Peyer's patch (tissue), 4 donors: Measurements from ENCODE around the gene KRT77.

ENCODE experiments used
- CTCF ChIP-seq, 6 experiments: fragments of 450-650 bp in 4 of 6; fragments of 200-600 bp in 2 of 6; sonication (generic) in 1 of 6; IDR thresholded peaks; one replicate each; pipeline ENCODE4 v1.5.1; 2017 to 2019; ENCODE audit warnings: antibody characterized with exemption in 6 of 6, mild to moderate bottlenecking in 3 of 6, moderate library complexity in 1 of 6
- POLR2A ChIP-seq, 2 donors: fragments of 450-650 bp; IDR thresholded peaks; one replicate each; pipeline ENCODE4 v1.5.1; 2017; ENCODE audit warnings: antibody characterized with exemption in 2 of 2, mild to moderate bottlenecking in 2 of 2, moderate library complexity in 2 of 2

GRCh38 chr12:52641468-52641867 lies 61.9 kb downstream of the KRT77 start:
- TF ChIP-seq CTCF (IDR thresholded peaks at IDR 0.05) (no peak), POLR2A (IDR thresholded peaks at IDR 0.05) (no peak)
